HCT116 (cell line): ENCODE data around the gene RIT2. TPM values are rescaled to one million over a fixed set of nuclear protein-coding genes. Genes with fewer than 3 reads are reported as not detected.

Experiments
- ATAC-seq: fragments of 200-7000 bp; cut with Tn5 transposase; 2 replicates; pipeline ENCODE4 v1.9.1; 2020; ENCODE audit warnings: mild to moderate bottlenecking, moderate library complexity
- BruUV-seq: library from RNA; stranded (reverse); fragments of 400-500 nt; replicated peaks from 2 replicates; lab custom pipeline; 2021; lab: Mats Ljungman, UMichigan
- CTCF ChIA-PET: fragments of 300-600 bp; sonication (Branson Sonifier 250); formaldehyde crosslinking; loops from one replicate; lab custom pipeline; 2021; ENCODE audit warnings: antibody characterized with exemption; lab: Charles Lee
- POLR2A ChIA-PET: fragments of 300-600, 350-600 bp; sonication (Branson Sonifier 250); formaldehyde crosslinking; loops from one replicate; lab custom pipeline; 2021; ENCODE audit warnings: antibody characterized with exemption; lab: Charles Lee
- RAD21 ChIA-PET, 2 experiments: fragments of 300-600 bp; sonication (Branson Sonifier 250); formaldehyde crosslinking; loops; one replicate each; lab custom pipeline; 2023; ENCODE audit warnings: low total read pairs in 2 of 2; ENCODE audit not compliant: uncharacterized antibody in 2 of 2, unreplicated experiment in 2 of 2, low non-redundant PET in 1 of 2; lab: Charles Lee
- DNase-seq: peaks from one replicate; pipeline ENCODE4 v3.0.0-alpha.2; 2010; ENCODE audit warnings: low read depth, low spot score
- H2AFZ ChIP-seq: fragments of 200-600 bp; shearing (Covaris generic), sonication (generic); 2 replicates; pipeline ENCODE4 v1.6.1; 2017; ENCODE audit warnings: low read depth, mixed run types, mixed read lengths, antibody characterized with exemption, low read length; ENCODE audit not compliant: poor library complexity, severe bottlenecking
- H3K27ac ChIP-seq: 2 replicates; pipeline ENCODE4 v1.5.1; 2012; ENCODE audit warnings: low read depth, low read length
- H3K27me3 ChIP-seq: fragments of 200-600 bp; sonication (generic); 2 replicates; pipeline ENCODE4 v1.6.1; 2016; ENCODE audit warnings: mixed run types, low read length, mixed read lengths; ENCODE audit not compliant: insufficient read depth
- H3K36me3 ChIP-seq, 2 experiments: fragments of 200-500 bp in 1 of 2; fragments of 200-600 bp in 1 of 2; sonication (Bioruptor generic) in 1 of 2; sonication (generic) in 1 of 2; 2 replicates each; pipeline versions ENCODE4 v1.5.1 to v1.6.1; 2014 to 2016; ENCODE audit warnings: low read length in 2 of 2, inconsistent platforms in 1 of 2, mixed read lengths in 1 of 2, mixed run types in 1 of 2; ENCODE audit not compliant: insufficient read depth in 2 of 2, control insufficient read depth in 1 of 2
- H3K4me1 ChIP-seq, 2 experiments: fragments of 200-600 bp in 1 of 2; sonication (generic) in 1 of 2; 2 replicates each; pipeline versions ENCODE4 v1.5.1 to v1.6.1; 2012 to 2017; ENCODE audit warnings: low read length in 2 of 2, inconsistent platforms in 1 of 2, mild to moderate bottlenecking in 1 of 2, mixed read lengths in 1 of 2, mixed run types in 1 of 2, moderate library complexity in 1 of 2; ENCODE audit not compliant: insufficient read depth in 2 of 2, control insufficient read depth in 1 of 2
- H3K4me2 ChIP-seq: fragments of 200-600 bp; sonication (generic); 2 replicates; pipeline ENCODE4 v1.6.1; 2017; ENCODE audit warnings: mixed run types, low read length, mixed read lengths
- H3K4me3 ChIP-seq, 2 experiments: fragments of 200-600 bp in 1 of 2; sonication (generic) in 1 of 2; replicated peaks in 1 of 2; 2 replicates each; pipeline ENCODE4 v1.5.1; 2011 to 2016; ENCODE audit warnings: low read length in 2 of 2, control low read depth in 1 of 2, low read depth in 1 of 2, mild to moderate bottlenecking in 1 of 2, mixed read lengths in 1 of 2, mixed run types in 1 of 2
- H3K79me2 ChIP-seq: fragments of 200-600 bp; sonication (generic); 2 replicates; pipeline ENCODE4 v1.6.1; 2017; ENCODE audit warnings: mild to moderate bottlenecking, mixed run types, low read length, moderate library complexity, mixed read lengths; ENCODE audit not compliant: insufficient read depth
- H3K9ac ChIP-seq: fragments of 200-600 bp; sonication (generic); 2 replicates; pipeline ENCODE4 v1.6.1; 2016; ENCODE audit warnings: low read length, mixed read lengths
- H3K9me2 ChIP-seq: fragments of 200-600 bp; sonication (generic), shearing (Covaris generic); 2 replicates; pipeline ENCODE4 v1.6.1; 2017; ENCODE audit warnings: mixed run types, mild to moderate bottlenecking, moderate library complexity; ENCODE audit not compliant: insufficient read depth
- H3K9me3 ChIP-seq, 2 experiments: fragments of 200-500 bp in 1 of 2; fragments of 200-600 bp in 1 of 2; sonication (Bioruptor generic) in 1 of 2; sonication (generic) in 1 of 2; 2 replicates each; pipeline ENCODE4 v1.6.1; 2014 to 2017; ENCODE audit warnings: low read length in 2 of 2, mixed read lengths in 2 of 2, inconsistent platforms in 1 of 2, low read depth in 1 of 2, mild to moderate bottlenecking in 1 of 2, mixed run types in 1 of 2, moderate library complexity in 1 of 2; ENCODE audit not compliant: control insufficient read depth in 1 of 2, insufficient read depth in 1 of 2
- H4K20me1 ChIP-seq: fragments of 200-600 bp; sonication (generic), shearing (Covaris generic); 2 replicates; pipeline ENCODE4 v1.6.1; 2017; ENCODE audit warnings: mixed run types, mild to moderate bottlenecking, moderate library complexity; ENCODE audit not compliant: insufficient read depth
- CTCF ChIP-seq, 3 experiments: fragments of 200-600 bp in 1 of 3; sonication (generic) in 1 of 3; IDR thresholded peaks in 2 of 3; conservative IDR thresholded peaks in 1 of 3; 2 replicates each; pipeline ENCODE4 v1.5.1; 2012 to 2017; ENCODE audit warnings: low read depth in 2 of 3, low read length in 2 of 3, antibody characterized with exemption in 1 of 3, borderline replicate concordance in 1 of 3, control low read depth in 1 of 3, mild to moderate bottlenecking in 1 of 3, mixed read lengths in 1 of 3, mixed run types in 1 of 3, moderate library complexity in 1 of 3; ENCODE audit not compliant: insufficient read depth in 1 of 3
- EGR1 ChIP-seq: IDR thresholded peaks from 2 replicates; pipeline ENCODE4 v1.6.1; 2012; ENCODE audit warnings: low read depth
- ELF1 ChIP-seq: IDR thresholded peaks from 2 replicates; pipeline ENCODE4 v1.6.1; 2012; ENCODE audit warnings: low read depth, borderline replicate concordance
- EZH2phosphoT487 ChIP-seq: fragments of 200-600 bp; IDR thresholded peaks from 2 replicates; pipeline ENCODE4 v1.6.1; 2018; ENCODE audit warnings: antibody characterized with exemption, borderline replicate concordance
- FOSL1 ChIP-seq: IDR thresholded peaks from 2 replicates; pipeline ENCODE4 v1.6.1; 2012; ENCODE audit warnings: low read depth
- YY1 ChIP-seq: IDR thresholded peaks from 2 replicates; pipeline ENCODE4 v1.6.1; 2011; ENCODE audit warnings: low read length, low read depth, moderate library complexity, mild to moderate bottlenecking; ENCODE audit not compliant: insufficient replicate concordance; ENCODE audit errors: extremely low read depth
- ZBTB33 ChIP-seq: IDR thresholded peaks from 2 replicates; pipeline ENCODE4 v1.6.1; 2011; ENCODE audit warnings: mild to moderate bottlenecking, low read length, moderate library complexity; ENCODE audit not compliant: insufficient replicate concordance; ENCODE audit errors: extremely low read depth
- ZNF274 ChIP-seq: fragments of 200-500 bp; sonication (Bioruptor generic); IDR thresholded peaks from 2 replicates; pipeline ENCODE4 v1.6.1; 2014; ENCODE audit warnings: mild to moderate bottlenecking, low read depth, low read length, inconsistent platforms
- intact Hi-C: fragments of 100-400 bp; cut with micrococcal nuclease; formaldehyde crosslinking; loops from 2 replicates; pipeline ENCODE4 v1.10.0; 2022
- total RNA-seq: library from RNA; stranded (reverse); gene quantifications from one replicate; pipeline ENCODE4 v1.2.1, GENCODE V29; 2021; ENCODE audit not compliant: unreplicated experiment

RIT2 gene
- total RNA-seq, 1 experiment from 2014 or later = not detected

- H3K9ac ChIP-seq = no peak overlapping the region
- no peaks in the 10 kb centered on the region for H3K9me2 ChIP-seq
- H3K9me3 ChIP-seq = peaks cover 21% of the 10 kb centered on the region in 2 experiments; a peak in 3 of 4 replicates
- no peaks in the 10 kb centered on the region for H3K27me3 ChIP-seq
- H3K4me1 ChIP-seq = no peaks in the 10 kb centered on the region
- intact Hi-C loops = no loop called here
- ChIA-PET CTCF (no interaction called here), RAD21 (no interaction called here), POLR2A (no interaction called here)
- H4K20me1 ChIP-seq = no peaks in the 10 kb centered on the region
- no peak overlapping the region for H3K4me2 ChIP-seq
- no peak overlapping the region for H3K4me3 ChIP-seq
- H3K36me3 ChIP-seq = no peaks in the 10 kb centered on the region
- H3K79me2 ChIP-seq = no peaks in the 10 kb centered on the region
- ATAC-seq = no peak
- H2AFZ ChIP-seq = no peak overlapping the region
- no peak for DNase-seq
- BruUV-seq = no TSS peak
- H3K27ac ChIP-seq = no peak overlapping the region
- TF ChIP-seq EGR1 = no peak
- TF ChIP-seq YY1 = no peak
- no peak for TF ChIP-seq ELF1
- TF ChIP-seq FOSL1 = no peak
- no peak for TF ChIP-seq CTCF (IDR thresholded peaks at IDR 0.05 in 2 of 3, conservative IDR thresholded peaks at IDR 0.05 in 1 of 3; ENCODE audit: borderline replicate concordance in 1 of 3, insufficient read depth in 1 of 3, low read depth in 2 of 3, low read length in 2 of 3)
- TF ChIP-seq ZBTB33 = no peak
- TF ChIP-seq EZH2phosphoT487 = no peak
- TF ChIP-seq ZNF274 = no peak
Observed at GRCh38 chr18:43040281-43040680, 75.2 kb downstream of the RIT2 start.
